HepG2 (cell line): Measurements from ENCODE around the gene MMP24OS. TPM values are rescaled to one million over a fixed set of nuclear protein-coding genes. Genes with fewer than 3 reads are reported as not detected.

Source experiments
- CREB3 ChIP-seq: sonication (generic); formaldehyde crosslinking; IDR thresholded peaks from 2 replicates; pipeline ENCODE4 v1.5.0; 2020; ENCODE audit warnings: missing genetic modification reagents
- DZIP1 ChIP-seq: sonication (generic); formaldehyde crosslinking; IDR thresholded peaks from 2 replicates; pipeline ENCODE4 v1.5.0; 2020; ENCODE audit warnings: mild to moderate bottlenecking, missing genetic modification reagents
- HNF4A ChIP-seq: sonication (generic); formaldehyde crosslinking; IDR thresholded peaks from 2 replicates; pipeline ENCODE4 v1.4.0; 2020; ENCODE audit warnings: missing genetic modification reagents
- MXD4 ChIP-seq: IDR thresholded peaks from 2 replicates; pipeline ENCODE4 v1.6.1; 2016; ENCODE audit warnings: mild to moderate bottlenecking, missing biosample characterization, missing genetic modification reagents
- RAD21 ChIP-seq: fragments of 450-650 bp; formaldehyde crosslinking; IDR thresholded peaks from 2 replicates; pipeline ENCODE4 v1.5.0; 2020; ENCODE audit warnings: mild to moderate bottlenecking
- RCOR2 ChIP-seq: IDR thresholded peaks from 2 replicates; pipeline ENCODE4 v1.6.1; 2016; ENCODE audit warnings: missing biosample characterization, missing genetic modification reagents
- SATB2 ChIP-seq: sonication (generic); formaldehyde crosslinking; IDR thresholded peaks from 2 replicates; pipeline ENCODE4 v1.5.0; 2020; ENCODE audit warnings: missing genetic modification reagents
- SOX5 ChIP-seq: IDR thresholded peaks from 2 replicates; pipeline ENCODE4 v1.6.1; 2016; ENCODE audit warnings: borderline replicate concordance
- SRSF9 ChIP-seq: fragments of 200-400 bp; formaldehyde crosslinking; IDR thresholded peaks from 2 replicates; pipeline ENCODE4 v1.6.1; 2018; ENCODE audit warnings: borderline replicate concordance, mild to moderate bottlenecking, low read depth, low read length; ENCODE audit not compliant: insufficient read depth, poor library complexity, severe bottlenecking
- TBX2 ChIP-seq: sonication (generic); formaldehyde crosslinking; IDR thresholded peaks from 2 replicates; pipeline ENCODE4 v1.5.0; 2020; ENCODE audit warnings: missing genetic modification reagents, mild to moderate bottlenecking, borderline replicate concordance
- ZBTB3 ChIP-seq: sonication (generic); formaldehyde crosslinking; IDR thresholded peaks from 2 replicates; pipeline ENCODE4 v1.4.0; 2020; ENCODE audit warnings: low read depth, mild to moderate bottlenecking, moderate library complexity, missing genetic modification reagents, borderline replicate concordance
- ZBTB44 ChIP-seq: sonication (generic); formaldehyde crosslinking; IDR thresholded peaks from 2 replicates; pipeline ENCODE4 v1.4.0; 2020; ENCODE audit warnings: missing genetic modification reagents
- ZIK1 ChIP-seq: sonication (generic); formaldehyde crosslinking; IDR thresholded peaks from 2 replicates; pipeline ENCODE4 v1.5.0; 2020; ENCODE audit warnings: mild to moderate bottlenecking, low read depth, missing genetic modification reagents, borderline replicate concordance
- ZNF251 ChIP-seq: sonication (generic); formaldehyde crosslinking; IDR thresholded peaks from 2 replicates; pipeline ENCODE4 v1.9.0; 2021; ENCODE audit warnings: mild to moderate bottlenecking, missing genetic modification reagents
- ZNF263 ChIP-seq: sonication (generic); formaldehyde crosslinking; IDR thresholded peaks from 2 replicates; pipeline ENCODE4 v1.4.0; 2020; ENCODE audit warnings: missing genetic modification reagents
- ZNF501 ChIP-seq: sonication (generic); formaldehyde crosslinking; IDR thresholded peaks from 2 replicates; pipeline ENCODE4 v1.5.1; 2020; ENCODE audit warnings: mild to moderate bottlenecking, moderate library complexity, missing genetic modification reagents
- ZNF558 ChIP-seq: sonication (generic); formaldehyde crosslinking; IDR thresholded peaks from 2 replicates; pipeline ENCODE4 v1.9.0; 2022; ENCODE audit warnings: mild to moderate bottlenecking, missing genetic modification reagents, borderline replicate concordance
- ZNF720 ChIP-seq: sonication (generic); formaldehyde crosslinking; IDR thresholded peaks from 2 replicates; pipeline ENCODE4 v1.4.0; 2020; ENCODE audit warnings: missing genetic modification reagents
- ZNF780A ChIP-seq: sonication (generic); formaldehyde crosslinking; IDR thresholded peaks from 2 replicates; pipeline ENCODE4 v1.8.0; 2022; ENCODE audit warnings: mild to moderate bottlenecking, missing genetic modification reagents, moderate library complexity
- ZNF878 ChIP-seq: sonication (generic); formaldehyde crosslinking; IDR thresholded peaks from 2 replicates; pipeline ENCODE4 v1.8.1; 2023; ENCODE audit warnings: mild to moderate bottlenecking, missing genetic modification reagents, moderate library complexity
- polyA plus RNA-seq, 8 experiments: library from polyadenylated mRNA; depleted of rRNA in 3 of 8; stranded (reverse) in 7 of 8; unstranded in 1 of 8; fragments of >200 nt; fragmentation: Illumina TruSeq in 4 of 8; extraction: Trizol in 4 of 8; gene quantifications; 2 replicates each; pipeline versions ENCODE4 v1.2.1 to v1.2.3, GENCODE V29; 2011 to 2016; ENCODE audit warnings: low read depth in 4 of 8, missing spikeins in 1 of 8, mixed read lengths in 1 of 8; ENCODE audit not compliant: insufficient read depth in 1 of 8
- total RNA-seq, 5 experiments: library from RNA; depleted of rRNA; stranded (reverse); fragments of >200 nt; fragmentation: Illumina TruSeq; extraction: Trizol; gene quantifications; 2 replicates each; pipeline ENCODE4 v1.2.3, GENCODE V29; 2016; ENCODE audit warnings: low read depth in 1 of 5
- TF ChIP-seq, protein P1 (sequence below): sonication (generic); formaldehyde crosslinking; IDR thresholded peaks from 2 replicates; pipeline ENCODE4 v1.8.0; 2023; ENCODE audit warnings: mild to moderate bottlenecking, missing genetic modification reagents
- TF ChIP-seq, protein P2 (sequence below): sonication (generic); formaldehyde crosslinking; IDR thresholded peaks from 2 replicates; pipeline ENCODE4 v1.8.1; 2023; ENCODE audit warnings: mild to moderate bottlenecking, moderate library complexity, missing genetic modification reagents

The MMP24OS gene
- total and polyA plus RNA-seq, 2 of the 13 experiments (the other 11 are each of a cell fraction or from before 2014, with no cell fraction given), result 6.0 to 8.5 TPM

DNA sequence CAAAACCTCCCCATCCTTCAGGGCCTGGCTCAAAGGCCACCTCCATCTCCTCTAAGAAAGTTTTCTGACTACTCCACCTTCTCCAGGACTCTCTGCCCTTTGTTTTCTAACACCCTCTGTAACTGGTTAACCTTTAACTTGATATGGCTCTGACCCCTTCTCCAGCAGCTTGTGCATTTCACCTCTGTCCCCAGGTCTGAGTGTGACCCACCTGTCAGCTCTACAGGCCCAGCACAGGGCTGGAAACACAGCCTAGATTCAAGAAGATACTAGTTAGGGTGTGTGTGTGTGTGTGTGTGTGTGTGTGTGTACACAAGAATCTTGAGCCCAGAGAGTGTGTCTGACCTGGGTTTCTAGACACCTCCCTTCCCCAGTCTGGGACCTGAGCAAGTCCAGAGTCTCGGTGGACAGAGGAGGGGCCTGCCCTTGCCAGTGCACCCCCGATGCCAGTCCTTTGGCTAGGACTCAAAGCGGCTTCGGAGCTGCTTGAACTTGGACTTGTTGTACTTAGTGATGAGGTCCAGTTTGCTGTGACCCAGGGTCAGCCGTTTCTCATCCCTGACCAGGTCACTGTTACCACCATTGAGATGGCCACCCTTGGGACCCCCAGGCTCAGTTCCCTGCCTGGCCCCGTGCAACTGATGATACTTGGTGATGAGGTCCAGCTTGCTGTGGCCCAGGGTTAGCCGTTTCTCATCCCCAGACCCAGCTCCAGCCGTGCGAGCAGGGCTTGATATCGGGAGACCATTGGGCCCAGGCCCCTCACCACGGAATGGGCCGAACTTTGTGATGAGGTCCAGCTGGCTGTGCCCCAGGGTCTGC is 8.4 kb upstream of the MMP24OS start (continued):
- no peak; the same call in 1 of the 2 replicates for TF ChIP-seq RCOR2
- peak; percentile 33; the same call in 1 of the 2 replicates for TF ChIP-seq RAD21 (CRISPR knock-in tag)
- TF ChIP-seq MXD4 (CRISPR knock-in tag), result no peak
- peak; percentile 63 for TF ChIP-seq DZIP1 (CRISPR knock-in tag)
- TF ChIP-seq SRSF9, result no peak
- TF ChIP-seq ZNF720 (CRISPR knock-in tag), result no peak
- peak; percentile 71; the same call in 1 of the 2 replicates for TF ChIP-seq ZNF501
- peak; percentile 65 for TF ChIP-seq HNF4A (CRISPR knock-in tag)
- no peak; the same call in 1 of the 2 replicates for TF ChIP-seq ZNF263 (CRISPR knock-in tag)
- TF ChIP-seq ZNF558 (CRISPR knock-in tag), result no peak; the same call in 1 of the 2 replicates
- peak; percentile 91 for TF ChIP-seq TBX2 (CRISPR knock-in tag)
- no peak for TF ChIP-seq ZNF251 (CRISPR knock-in tag)
- TF ChIP-seq SOX5 (CRISPR knock-in tag), result peak; percentile 63
- TF ChIP-seq SATB2 (CRISPR knock-in tag), result no peak
- no peak for TF ChIP-seq ZBTB44 (CRISPR knock-in tag)
- TF ChIP-seq ZNF780A, result no peak
- TF ChIP-seq CREB3, result no peak
- TF ChIP-seq, protein P1, sequence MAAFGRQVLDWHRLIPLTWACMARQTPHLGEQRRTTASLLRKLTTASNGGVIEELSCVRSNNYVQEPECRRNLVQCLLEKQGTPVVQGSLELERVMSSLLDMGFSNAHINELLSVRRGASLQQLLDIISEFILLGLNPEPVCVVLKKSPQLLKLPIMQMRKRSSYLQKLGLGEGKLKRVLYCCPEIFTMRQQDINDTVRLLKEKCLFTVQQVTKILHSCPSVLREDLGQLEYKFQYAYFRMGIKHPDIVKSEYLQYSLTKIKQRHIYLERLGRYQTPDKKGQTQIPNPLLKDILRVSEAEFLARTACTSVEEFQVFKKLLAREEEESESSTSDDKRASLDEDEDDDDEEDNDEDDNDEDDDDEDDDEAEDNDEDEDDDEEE (CRISPR knock-in tag), result peak; percentile 67; the same call in 1 of the 2 replicates
- TF ChIP-seq, protein P2, sequence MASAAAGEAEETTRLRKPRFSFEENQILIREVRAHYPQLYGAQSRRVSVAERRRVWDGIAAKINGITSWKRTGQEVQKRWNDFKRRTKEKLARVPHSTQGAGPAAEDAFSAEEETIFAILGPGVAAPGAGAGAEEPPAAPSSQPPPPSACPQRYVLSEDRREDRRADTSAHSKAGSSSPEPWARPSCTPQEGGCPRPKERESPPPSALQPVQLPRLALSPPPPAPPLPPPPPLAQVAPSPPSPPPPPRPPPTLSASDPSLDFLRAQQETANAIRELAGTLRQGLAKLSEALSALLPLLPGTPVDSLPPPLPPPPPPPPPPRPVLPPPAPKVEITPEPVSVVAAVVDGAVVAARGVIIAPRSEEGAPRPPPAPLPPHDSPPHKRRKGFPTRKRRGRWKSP (CRISPR knock-in tag), result 0 out of 2 replicates have a peak, but pooled peaks have one; percentile 26
- no peak; the same call in 1 of the 2 replicates for TF ChIP-seq ZIK1
- no peak for TF ChIP-seq ZNF878
- TF ChIP-seq ZBTB3 (CRISPR knock-in tag), result no peak
